Breast epithelium (tissue), 4 donors: Measurements from ENCODE around the gene MFSD6. TPM values are rescaled to one million over a fixed set of nuclear protein-coding genes. Genes with fewer than 3 reads are reported as not detected.

Experiments used
- DNase-seq, 2 donors: peaks; one replicate each; pipeline ENCODE4 v3.0.0-alpha.2; 2019; ENCODE audit warnings: low spot score in 2 of 2
- H3K27ac ChIP-seq, 2 donors: fragments of 200-600 bp; sonication (generic) in 1 of 2; one replicate each; pipeline ENCODE4 v1.5.1; 2016 to 2019; ENCODE audit warnings: mild to moderate bottlenecking in 1 of 2
- H3K27me3 ChIP-seq, 2 donors: fragments of 200-600 bp; sonication (generic) in 1 of 2; one replicate each; pipeline versions ENCODE4 v1.5.1 to v1.6.0; 2017 to 2019; ENCODE audit warnings: control low read depth in 1 of 2, mild to moderate bottlenecking in 1 of 2
- H3K36me3 ChIP-seq: fragments of 200-600 bp; one replicate; pipeline ENCODE4 v1.5.1; 2019
- H3K4me1 ChIP-seq, 2 donors: fragments of 200-600 bp; sonication (generic); one replicate each; pipeline ENCODE4 v1.5.1; 2016 to 2019; ENCODE audit warnings: control low read depth in 1 of 2
- H3K4me3 ChIP-seq, 3 donors: fragments of 200-600 bp; sonication (generic); 1 replicate in 2 of 3; 2 replicates in 1 of 3; pipeline ENCODE4 v1.5.1; 2016 to 2019; ENCODE audit warnings: mild to moderate bottlenecking in 3 of 3, moderate library complexity in 2 of 3
- H3K9me3 ChIP-seq, 2 donors: fragments of 200-600 bp; sonication (generic) in 1 of 2; one replicate each; pipeline ENCODE4 v1.5.1; 2016 to 2019; ENCODE audit warnings: control low read depth in 1 of 2
- CTCF ChIP-seq, 3 donors: fragments of 450-650 bp; IDR thresholded peaks; one replicate each; pipeline ENCODE4 v1.5.1; 2016 to 2017; ENCODE audit warnings: antibody characterized with exemption in 3 of 3, mild to moderate bottlenecking in 3 of 3, moderate library complexity in 3 of 3
- POLR2A ChIP-seq: fragments of 450-650 bp; IDR thresholded peaks from one replicate; pipeline ENCODE4 v1.6.1; 2016; ENCODE audit warnings: antibody characterized with exemption, mild to moderate bottlenecking, moderate library complexity
- POLR2AphosphoS5 ChIP-seq, 3 donors: sonication (generic); formaldehyde crosslinking; IDR thresholded peaks; one replicate each; pipeline ENCODE4 v1.6.1; 2017; ENCODE audit warnings: antibody characterized with exemption in 3 of 3
- intact Hi-C: fragments of 100-400 bp; cut with DNase I; formaldehyde crosslinking; loops from one replicate; pipeline ENCODE4 v1.15.1; 2023; ENCODE audit warnings: low total_unique reads
- total RNA-seq, 3 donors: library from RNA; depleted of rRNA; stranded (reverse); fragments of >200 nt; gene quantifications; one replicate each; pipeline ENCODE4 v1.1.0, GENCODE V29; 2016

Gene MFSD6
- total RNA-seq, 3 donors from 2014 or later: 52.0 to 180 (median 92.4) TPM

- TF ChIP-seq POLR2A (no peak), CTCF (IDR thresholded peaks at IDR 0.05) (no peak), POLR2AphosphoS5 (IDR thresholded peaks at IDR 0.05) (no peak)
- Histone ChIP-seq H3K36me3 (no peaks in the 10 kb centered on the region), H3K4me1 (no peaks in the 10 kb centered on the region), H3K27ac (peak overlapping the region; percentile 93 to 98), H3K27me3 (no peaks in the 10 kb centered on the region), H3K4me3 (peak overlapping the region; percentile 61 to 81 (median 66)), H3K9me3 (peaks cover 0 to 6% of the 10 kb centered on the region in 2 donors)
- intact Hi-C loops: loop anchor here (5.0 kb wide), 1 partner anchor 124 kb away; no protein-coding TSS in a partner anchor
- no peak for DNase-seq
Measured at GRCh38 chr2:190533175-190533967, 125.2 kb downstream of the MFSD6 start.

- Histone ChIP-seq H3K9me3 (peaks cover 0 to 12% of the 10 kb centered on the region in 2 donors), H3K27ac (peak overlapping the region; percentile 93 to 98), H3K4me3 (peak overlapping the region; percentile 61 to 81 (median 66)), H3K4me1 (no peaks in the 10 kb centered on the region), H3K27me3 (no peaks in the 10 kb centered on the region), H3K36me3 (no peaks in the 10 kb centered on the region)
- DNase-seq: no peak
- intact Hi-C loops: loop anchor here (5.0 kb wide), 1 partner anchor 123 kb away; no protein-coding TSS in a partner anchor
- TF ChIP-seq POLR2AphosphoS5 (IDR thresholded peaks at IDR 0.05): no peak
- TF ChIP-seq CTCF (IDR thresholded peaks at IDR 0.05): no peak
- TF ChIP-seq POLR2A: no peak
Measured at GRCh38 chr2:190533968-190534309, 125.8 kb downstream of the MFSD6 start.

- peak; percentile 49 to 57 for DNase-seq
- peak within 1 kb of the TSS; percentile 93 to 98 for H3K27ac ChIP-seq
- H3K36me3 ChIP-seq: no peaks in the 10 kb centered on the region
- peak within 1 kb of the TSS; percentile 61 to 81 (median 66) for H3K4me3 ChIP-seq
- H3K27me3 ChIP-seq: no peaks in the 10 kb centered on the region
- TF ChIP-seq POLR2AphosphoS5 (IDR thresholded peaks at IDR 0.05): peak; percentile 28 to 74 (median 49)
- TF ChIP-seq POLR2A: peak; percentile 39
- no peak for TF ChIP-seq CTCF (IDR thresholded peaks at IDR 0.05)
- H3K9me3 ChIP-seq: peaks cover 0 to 18% of the 10 kb centered on the region in 2 donors
- H3K4me1 ChIP-seq: no peaks in the 10 kb centered on the region
- intact Hi-C loops: loop anchor here (5.0 kb wide), 1 partner anchor 123 kb away; no protein-coding TSS in a partner anchor
Measured at GRCh38 chr2:190534310-190535120, 126.4 kb downstream of the MFSD6 start, which contains the start of gene NEMP2. TSS of gene NEMP2 (minus strand) at chr2:190534722. CDS start at chr2:190534655, 67 bp downstream.

- Histone ChIP-seq H3K4me1 (no peaks in the 10 kb centered on the region), H3K36me3 (no peaks in the 10 kb centered on the region), H3K4me3 (peak overlapping the region; percentile 61 to 81 (median 66)), H3K27ac (peak overlapping the region; percentile 93 to 98), H3K27me3 (no peaks in the 10 kb centered on the region), H3K9me3 (peaks cover 4 to 23% of the 10 kb centered on the region in 2 donors)
- DNase-seq: no peak
- intact Hi-C loops: no loop called here
- TF ChIP-seq CTCF (IDR thresholded peaks at IDR 0.05) (no peak), POLR2AphosphoS5 (IDR thresholded peaks at IDR 0.05) (no peak), POLR2A (no peak)
Measured at GRCh38 chr2:190535121-190535439, 126.9 kb downstream of the MFSD6 start.
